GM12878 (cell line): ENCODE results near the gene CDON.

Experiments
- E2F8 ChIP-seq: fragments of 450-650 bp; IDR thresholded peaks from 2 replicates; pipeline ENCODE4 v1.6.1; 2018; ENCODE audit warnings: mild to moderate bottlenecking, low read depth, moderate library complexity; ENCODE audit not compliant: partially characterized antibody
- EZH2 ChIP-seq: IDR thresholded peaks from 2 replicates; pipeline ENCODE4 v1.6.1; 2012; ENCODE audit warnings: low read depth, mild to moderate bottlenecking, control low read depth, inconsistent platforms, low read length, borderline replicate concordance; ENCODE audit not compliant: control insufficient read depth
- MAX ChIP-seq: IDR thresholded peaks from 2 replicates; pipeline ENCODE4 v1.6.1; 2012; ENCODE audit warnings: low read depth, low read length, improper control_type of control experiment
- MYC ChIP-seq: IDR thresholded peaks from 2 replicates; pipeline ENCODE4 v1.6.1; 2011; ENCODE audit warnings: mild to moderate bottlenecking, low read length, moderate library complexity, inconsistent platforms; ENCODE audit not compliant: insufficient read depth, insufficient replicate concordance, insufficient read length, severe bottlenecking
- POLR2A ChIP-seq: IDR thresholded peaks from 2 replicates; pipeline ENCODE4 v1.6.1; 2011; ENCODE audit warnings: low read depth, mild to moderate bottlenecking, low read length
- USF2 ChIP-seq: IDR thresholded peaks from 2 replicates; pipeline ENCODE4 v1.6.1; 2011; ENCODE audit warnings: low read depth, low read length, improper control_type of control experiment, borderline replicate concordance
- ZNF687 ChIP-seq: fragments of 450-650 bp; IDR thresholded peaks from 2 replicates; pipeline ENCODE4 v1.6.1; 2017; ENCODE audit warnings: mild to moderate bottlenecking, moderate library complexity

GRCh38 chr11:125979511-125979910, 83.2 kb downstream of the CDON start:
- no peak for TF ChIP-seq POLR2A
- TF ChIP-seq MYC = no peak
- TF ChIP-seq USF2 = no peak
- TF ChIP-seq MAX = no peak
- no peak for TF ChIP-seq E2F8
- TF ChIP-seq ZNF687 = no peak
- no peak for TF ChIP-seq EZH2
